B cell (primary cell): ENCODE results near the gene COL5A1. TPM values are rescaled to one million over a fixed set of nuclear protein-coding genes. Genes with fewer than 3 reads are reported as not detected.

Experiments used
- ATAC-seq: fragments of 200-7000 bp; cut with Tn5 transposase; one replicate; pipeline ENCODE4 v1.10.0; 2021; ENCODE audit warnings: low read depth, mild to moderate bottlenecking, moderate number of reproducible peaks, moderate library complexity
- CTCF ChIA-PET: fragments of 350-600 bp; sonication (Branson Sonifier 250); formaldehyde crosslinking; loops from one replicate; lab custom pipeline; 2021; ENCODE audit warnings: antibody characterized with exemption, inconsistent platforms; lab: Charles Lee
- POLR2A ChIA-PET: fragments of 350-600 bp; sonication (Branson Sonifier 250); formaldehyde crosslinking; loops from one replicate; lab custom pipeline; 2021; ENCODE audit warnings: antibody characterized with exemption; lab: Charles Lee
- DNase-seq: peaks from one replicate; pipeline ENCODE4 v3.0.0; 2013
- H2AFZ ChIP-seq: 2 replicates; pipeline ENCODE4 v1.6.1; 2012; ENCODE audit warnings: mild to moderate bottlenecking, low read depth, low read length; ENCODE audit not compliant: insufficient read depth, poor library complexity, severe bottlenecking
- H3K27ac ChIP-seq, 2 donors: 1 replicate in 1 of 2; 2 replicates in 1 of 2; pipeline ENCODE4 v1.5.1; 2012 to 2013; ENCODE audit warnings: low read length in 2 of 2, mild to moderate bottlenecking in 2 of 2, moderate library complexity in 1 of 2
- H3K27me3 ChIP-seq, 4 experiments: fragments of 200-600 bp in 1 of 4; sonication (generic) in 1 of 4; replicated peaks in 1 of 4; 1 replicate in 2 of 4; 2 replicates in 2 of 4; pipeline versions ENCODE4 v1.6.1 to v1.7.0; 2013 to 2016; ENCODE audit warnings: low read length in 3 of 4, mild to moderate bottlenecking in 2 of 4, mixed read lengths in 1 of 4, moderate library complexity in 1 of 4; ENCODE audit not compliant: insufficient read depth in 4 of 4, control insufficient read depth in 3 of 4; ENCODE audit errors: control extremely low read depth in 1 of 4
- H3K36me3 ChIP-seq, 2 experiments: replicated peaks in 1 of 2; 1 replicate in 1 of 2; 2 replicates in 1 of 2; pipeline versions ENCODE4 v1.6.1 to v1.7.1; 2013; ENCODE audit warnings: low read length in 1 of 2; ENCODE audit not compliant: insufficient read depth in 2 of 2, control insufficient read depth in 1 of 2; ENCODE audit errors: control extremely low read depth in 1 of 2, extremely low read depth in 1 of 2
- H3K4me1 ChIP-seq, 2 donors: fragments of 200-600 bp in 1 of 2; sonication (generic) in 1 of 2; 1 replicate in 1 of 2; 2 replicates in 1 of 2; pipeline versions ENCODE4 v1.5.1 to v1.6.1; 2013 to 2017; ENCODE audit warnings: low read length in 2 of 2; ENCODE audit not compliant: control insufficient read depth in 2 of 2, insufficient read depth in 2 of 2
- H3K4me2 ChIP-seq: replicated peaks from 2 replicates; pipeline ENCODE3; 2012; ENCODE audit warnings: mild to moderate bottlenecking, low read depth, low read length; ENCODE audit not compliant: poor library complexity, severe bottlenecking
- H3K4me3 ChIP-seq, 5 experiments: fragments of 200-600 bp in 1 of 5; sonication (generic) in 1 of 5; 1 replicate in 3 of 5; 2 replicates in 2 of 5; pipeline versions ENCODE4 v1.5.1 to v1.7.0; 2011 to 2016; ENCODE audit warnings: low read length in 4 of 5, mild to moderate bottlenecking in 4 of 5, low read depth in 2 of 5, control low read depth in 1 of 5, moderate library complexity in 1 of 5; ENCODE audit not compliant: insufficient read depth in 1 of 5; ENCODE audit errors: control extremely low read depth in 1 of 5, extremely low read depth in 1 of 5
- H3K79me2 ChIP-seq: fragments of 200-600 bp; sonication (generic); one replicate; pipeline ENCODE4 v1.6.0; 2016; ENCODE audit warnings: low read length; ENCODE audit not compliant: control insufficient read depth, insufficient read depth
- H3K9ac ChIP-seq: fragments of 200-600 bp; sonication (generic); 2 replicates; pipeline ENCODE4 v1.6.1; 2017; ENCODE audit warnings: mild to moderate bottlenecking, low read length, moderate library complexity
- H3K9me3 ChIP-seq, 3 donors: one replicate each; pipeline versions ENCODE4 v1.6.1 to v1.7.1; 2013; ENCODE audit warnings: low read length in 2 of 3; ENCODE audit not compliant: control insufficient read depth in 2 of 3, insufficient read depth in 1 of 3; ENCODE audit errors: control extremely low read depth in 1 of 3
- H4K20me1 ChIP-seq: 2 replicates; pipeline ENCODE4 v1.6.0; 2012; ENCODE audit warnings: mild to moderate bottlenecking, low read length; ENCODE audit not compliant: insufficient read depth, control insufficient read depth, poor library complexity, severe bottlenecking
- H3K27ac Mint-ChIP-seq: one replicate; pipeline ENCODE4 v1.8.0; 2021; ENCODE audit warnings: mixed read lengths
- H3K27me3 Mint-ChIP-seq: one replicate; pipeline ENCODE4 v1.8.0; 2021; ENCODE audit warnings: mixed read lengths
- H3K4me1 Mint-ChIP-seq: one replicate; pipeline ENCODE4 v1.8.0; 2021; ENCODE audit warnings: mixed read lengths
- H3K4me3 Mint-ChIP-seq: one replicate; pipeline ENCODE4 v1.8.0; 2021; ENCODE audit warnings: mixed read lengths
- H3K9me3 Mint-ChIP-seq: one replicate; pipeline ENCODE4 v1.8.0; 2022; ENCODE audit warnings: mixed read lengths; ENCODE audit not compliant: insufficient read depth
- EZH2 ChIP-seq: IDR thresholded peaks from 2 replicates; pipeline ENCODE4 v1.6.1; 2012; ENCODE audit warnings: borderline replicate concordance, low read depth, mild to moderate bottlenecking, moderate library complexity, low read length; ENCODE audit not compliant: insufficient read depth, poor library complexity, severe bottlenecking
- WGBS: methylation state at CpG from one replicate; pipeline ENCODE4 v1.1.5; 2013; ENCODE audit warnings: missing lambda C conversion rate; ENCODE audit not compliant: insufficient coverage; 5-methylcytosine and 5-hydroxymethylcytosine counted together
- intact Hi-C: fragments of 100-400 bp; cut with micrococcal nuclease; formaldehyde crosslinking; loops from one replicate; pipeline ENCODE4 v1.10.0; 2022
- polyA plus RNA-seq: library from polyadenylated mRNA; depleted of rRNA; stranded (reverse); fragments of >200 nt; gene quantifications from 2 replicates; pipeline ENCODE4 v1.2.3, GENCODE V29; 2012
- total RNA-seq, 2 donors: library from RNA; stranded (reverse); fragments of 120-200 nt in 1 of 2; gene quantifications; 1 replicate in 1 of 2; 2 replicates in 1 of 2; pipeline versions ENCODE4 v1.2.3 to v1.2.4, GENCODE V29; 2013 to 2022
- TF ChIP-seq, protein P1 (sequence below): fragments of 200-600 bp; IDR thresholded peaks from one replicate; pipeline ENCODE4 v1.8.0; 2022; ENCODE audit warnings: antibody characterized with exemption, mild to moderate bottlenecking

COL5A1 gene
- total and polyA plus RNA-seq, 2 donors (not counting 1 experiment from before 2014, with no cell fraction given), result 0.06 TPM; not detected in 1

DNA sequence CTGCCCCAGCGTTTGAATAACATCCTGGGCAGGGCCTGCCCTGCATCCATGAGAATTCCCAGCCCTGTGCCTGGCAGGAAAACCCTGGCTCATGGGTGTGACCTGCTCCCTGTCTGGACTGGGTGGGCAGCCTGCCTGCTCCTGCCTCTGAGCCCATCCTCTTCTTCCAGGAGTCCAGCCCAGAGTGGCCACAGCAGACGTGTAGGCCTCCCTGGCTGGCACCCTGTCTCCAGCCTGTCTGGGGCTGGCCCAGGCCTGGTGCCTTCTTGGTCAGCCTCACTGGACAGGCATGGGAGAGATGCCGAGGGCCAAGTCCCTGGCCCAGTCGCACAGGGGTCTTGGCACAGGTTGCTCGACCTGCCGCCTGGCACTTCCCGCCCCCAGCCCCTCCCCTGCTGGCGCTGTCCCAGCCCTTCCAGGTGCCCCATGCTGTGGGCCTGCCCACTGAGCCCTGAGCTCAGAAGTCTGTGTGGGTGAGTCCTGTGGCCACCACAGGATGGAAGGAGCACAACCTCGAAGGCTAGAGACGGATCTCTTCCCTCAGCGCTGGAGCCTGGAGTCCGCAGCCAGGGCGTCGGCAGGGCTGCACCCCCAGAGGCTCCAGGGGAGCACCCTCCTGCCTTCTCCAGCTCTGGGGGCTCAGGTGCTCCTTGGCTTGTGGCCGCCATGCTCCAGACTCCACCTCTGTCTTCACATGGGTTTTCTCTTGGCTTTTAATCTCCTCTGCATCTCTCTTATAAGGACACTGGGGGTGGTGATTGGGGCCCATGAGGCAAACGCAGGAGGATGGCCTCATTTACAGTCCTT lies 11.8 kb upstream of the COL5A1 start:
- H3K9me3 Mint-ChIP-seq, result no peaks in the 10 kb centered on the region
- POLR2A ChIA-PET, result no interaction called here

DNA sequence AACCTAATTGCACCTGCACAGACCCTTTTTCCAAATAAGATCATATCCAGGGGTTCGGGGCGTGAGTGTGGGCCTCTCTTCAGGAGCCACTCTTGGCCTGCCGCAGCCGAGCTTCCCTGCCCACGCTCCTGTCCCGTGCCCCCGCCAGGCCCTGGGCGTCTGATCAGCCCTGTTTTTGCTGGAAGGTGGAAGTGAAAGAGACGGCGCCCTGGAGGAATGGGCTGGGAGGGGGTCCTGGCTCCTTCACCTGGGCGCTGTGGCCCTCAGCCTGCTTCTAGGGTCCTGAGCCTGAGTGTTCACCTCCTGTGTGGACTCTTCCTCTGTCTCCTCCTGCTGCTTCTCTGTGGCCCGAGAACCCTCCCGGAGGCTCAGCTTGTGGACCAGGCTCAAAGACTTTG lies 11.2 kb upstream of the COL5A1 start:
- 92% methylated on average over 11 of the region's 13 CpGs for WGBS
- Histone ChIP-seq H3K9me3 (no peaks in the 10 kb centered on the region), H3K4me1 (no peaks in the 10 kb centered on the region), H3K27me3 (no peaks in the 10 kb centered on the region), H3K36me3 (no peaks in the 10 kb centered on the region), H3K4me2 (no peak overlapping the region), H3K9ac (no peak overlapping the region), H3K79me2 (no peaks in the 10 kb centered on the region), H3K27ac (no peak overlapping the region), H2AFZ (no peak overlapping the region), H4K20me1 (no peaks in the 10 kb centered on the region), H3K4me3 (no peak overlapping the region)
- POLR2A ChIA-PET, result no interaction called here
- CTCF ChIA-PET, result no interaction called here
- no peaks in the 10 kb centered on the region for H3K4me1 Mint-ChIP-seq
- DNase-seq (no peak), ATAC-seq (no peak)
- no peaks in the 10 kb centered on the region for H3K9me3 Mint-ChIP-seq
- no peak overlapping the region for H3K4me3 Mint-ChIP-seq
- H3K27ac Mint-ChIP-seq, result no peak overlapping the region
- intact Hi-C loops, result no loop called here
- H3K27me3 Mint-ChIP-seq, result no peaks in the 10 kb centered on the region
- TF ChIP-seq EZH2, result no peak
- TF ChIP-seq, protein P1, sequence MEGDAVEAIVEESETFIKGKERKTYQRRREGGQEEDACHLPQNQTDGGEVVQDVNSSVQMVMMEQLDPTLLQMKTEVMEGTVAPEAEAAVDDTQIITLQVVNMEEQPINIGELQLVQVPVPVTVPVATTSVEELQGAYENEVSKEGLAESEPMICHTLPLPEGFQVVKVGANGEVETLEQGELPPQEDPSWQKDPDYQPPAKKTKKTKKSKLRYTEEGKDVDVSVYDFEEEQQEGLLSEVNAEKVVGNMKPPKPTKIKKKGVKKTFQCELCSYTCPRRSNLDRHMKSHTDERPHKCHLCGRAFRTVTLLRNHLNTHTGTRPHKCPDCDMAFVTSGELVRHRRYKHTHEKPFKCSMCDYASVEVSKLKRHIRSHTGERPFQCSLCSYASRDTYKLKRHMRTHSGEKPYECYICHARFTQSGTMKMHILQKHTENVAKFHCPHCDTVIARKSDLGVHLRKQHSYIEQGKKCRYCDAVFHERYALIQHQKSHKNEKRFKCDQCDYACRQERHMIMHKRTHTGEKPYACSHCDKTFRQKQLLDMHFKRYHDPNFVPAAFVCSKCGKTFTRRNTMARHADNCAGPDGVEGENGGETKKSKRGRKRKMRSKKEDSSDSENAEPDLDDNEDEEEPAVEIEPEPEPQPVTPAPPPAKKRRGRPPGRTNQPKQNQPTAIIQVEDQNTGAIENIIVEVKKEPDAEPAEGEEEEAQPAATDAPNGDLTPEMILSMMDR, result no peak

More for the DNA sequence above, 11.8 kb upstream of the COL5A1 start:
- TF ChIP-seq, protein P1, result no peak
- no peak for TF ChIP-seq EZH2
- Mint-ChIP-seq H3K27me3 (no peaks in the 10 kb centered on the region), H3K4me1 (no peaks in the 10 kb centered on the region), H3K27ac (no peak overlapping the region), H3K4me3 (no peak overlapping the region)
- ATAC-seq (no peak), DNase-seq (no peak)
- Histone ChIP-seq H4K20me1 (no peaks in the 10 kb centered on the region), H2AFZ (no peak overlapping the region), H3K36me3 (no peaks in the 10 kb centered on the region), H3K27ac (no peak overlapping the region), H3K9me3 (no peaks in the 10 kb centered on the region), H3K4me3 (no peak overlapping the region), H3K4me2 (no peak overlapping the region), H3K79me2 (no peaks in the 10 kb centered on the region), H3K4me1 (no peaks in the 10 kb centered on the region), H3K9ac (no peak overlapping the region), H3K27me3 (no peaks in the 10 kb centered on the region)
- intact Hi-C loops, result no loop called here
- CTCF ChIA-PET, result no interaction called here
- WGBS, result 93% methylated on average over 13 of the region's 16 CpGs
